Uterus (tissue), 4 donors: Measurements from ENCODE around the gene PTRH2. TPM values are rescaled to one million over a fixed set of nuclear protein-coding genes. Genes with fewer than 3 reads are reported as not detected.

Source experiments
- DNase-seq, 2 donors: peaks; one replicate each; pipeline ENCODE4 v3.0.0-alpha.2; 2019 to 2020
- H3K27ac ChIP-seq, 2 donors: fragments of 200-600 bp; sonication (generic); 1 replicate in 1 of 2; 2 replicates in 1 of 2; pipeline ENCODE4 v1.5.1; 2016 to 2018
- H3K27me3 ChIP-seq, 2 donors: fragments of 200-600 bp; sonication (generic); one replicate each; pipeline ENCODE4 v1.5.1; 2018 to 2019; ENCODE audit warnings: control low read depth in 1 of 2
- H3K36me3 ChIP-seq, 2 donors: fragments of 200-600 bp; sonication (generic); one replicate each; pipeline ENCODE4 v1.5.1; 2019; ENCODE audit warnings: control low read depth in 1 of 2
- H3K4me1 ChIP-seq, 2 donors: fragments of 200-600 bp; sonication (generic); one replicate each; pipeline ENCODE4 v1.5.1; 2018 to 2019; ENCODE audit warnings: control low read depth in 1 of 2
- H3K4me3 ChIP-seq, 2 donors: fragments of 200-600 bp; sonication (generic); 1 replicate in 1 of 2; 2 replicates in 1 of 2; pipeline ENCODE4 v1.5.1; 2018 to 2019; ENCODE audit warnings: mild to moderate bottlenecking in 1 of 2
- H3K9me3 ChIP-seq, 2 donors: fragments of 200-600 bp; sonication (generic); one replicate each; pipeline ENCODE4 v1.5.1; 2019; ENCODE audit warnings: control low read depth in 1 of 2
- CTCF ChIP-seq, 4 experiments: fragments of 200-600 bp in 2 of 4; fragments of 450-650 bp in 2 of 4; sonication (generic) in 2 of 4; IDR thresholded peaks; one replicate each; pipeline ENCODE4 v1.5.1; 2016 to 2019; ENCODE audit warnings: antibody characterized with exemption in 4 of 4, mild to moderate bottlenecking in 2 of 4, moderate library complexity in 1 of 4
- POLR2A ChIP-seq, 2 donors: fragments of 450-650 bp; IDR thresholded peaks; one replicate each; pipeline ENCODE4 v1.6.1; 2016; ENCODE audit warnings: antibody characterized with exemption in 2 of 2, mild to moderate bottlenecking in 1 of 2, moderate library complexity in 1 of 2
- intact Hi-C: fragments of 100-400 bp; cut with DNase I; formaldehyde crosslinking; loops from one replicate; pipeline ENCODE4 v1.15.1; 2023; ENCODE audit warnings: low total_unique reads
- total RNA-seq, 4 donors: library from RNA; depleted of rRNA in 3 of 4; stranded (reverse); fragments of >200 nt in 3 of 4; gene quantifications; one replicate each; pipeline versions ENCODE4 v1.1.0 to v1.2.4, GENCODE V29; 2014 to 2023
- donor health status: DM: yes; HTN: yes; CAD: no.

PTRH2 gene
- total RNA-seq, 4 donors from 2014 or later, result 13.2 to 31.8 (median 24.3) TPM

DNA sequence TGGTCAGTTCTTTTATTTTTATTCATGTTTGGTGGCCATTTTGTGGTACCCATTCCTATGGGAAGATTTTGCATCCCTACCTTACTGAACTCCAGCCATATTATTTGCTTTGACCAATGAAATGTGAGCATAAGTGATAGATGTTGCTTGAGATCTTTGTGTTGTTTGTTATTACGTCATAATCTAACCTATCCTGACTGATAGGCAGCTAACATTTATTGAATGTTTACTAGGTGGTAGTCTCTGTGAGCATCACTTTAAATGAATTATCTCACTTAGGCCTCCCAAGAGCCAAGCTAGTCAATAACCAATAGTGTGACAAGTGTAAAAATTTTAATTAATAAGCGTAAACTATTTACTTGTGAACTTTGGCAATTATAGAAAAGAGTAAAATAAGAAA lies 37.8 kb upstream of the PTRH2 start:
- Histone ChIP-seq H3K36me3 (no peaks in the 10 kb centered on the region), H3K4me3 (no peak overlapping the region), H3K27me3 (no peaks in the 10 kb centered on the region), H3K9me3 (no peaks in the 10 kb centered on the region), H3K27ac (no peak overlapping the region), H3K4me1 (no peaks in the 10 kb centered on the region)
- TF ChIP-seq CTCF (IDR thresholded peaks at IDR 0.05) (no peak), POLR2A (IDR thresholded peaks at IDR 0.05) (no peak)
- DNase-seq, result no peak
- intact Hi-C loops, result no loop called here

- H3K4me1 ChIP-seq, result no peaks in the 10 kb centered on the region
- no peak overlapping the region for H3K4me3 ChIP-seq
- intact Hi-C loops, result no loop called here
- TF ChIP-seq CTCF (IDR thresholded peaks at IDR 0.05) (no peak), POLR2A (IDR thresholded peaks at IDR 0.05) (no peak)
- no peaks in the 10 kb centered on the region for H3K9me3 ChIP-seq
- no peak overlapping the region for H3K27ac ChIP-seq
- no peak for DNase-seq
- H3K27me3 ChIP-seq, result no peaks in the 10 kb centered on the region
- no peaks in the 10 kb centered on the region for H3K36me3 ChIP-seq
These were observed 36.6 kb upstream of the PTRH2 start for GRCh38 chr17:59743842-59744241.

DNA sequence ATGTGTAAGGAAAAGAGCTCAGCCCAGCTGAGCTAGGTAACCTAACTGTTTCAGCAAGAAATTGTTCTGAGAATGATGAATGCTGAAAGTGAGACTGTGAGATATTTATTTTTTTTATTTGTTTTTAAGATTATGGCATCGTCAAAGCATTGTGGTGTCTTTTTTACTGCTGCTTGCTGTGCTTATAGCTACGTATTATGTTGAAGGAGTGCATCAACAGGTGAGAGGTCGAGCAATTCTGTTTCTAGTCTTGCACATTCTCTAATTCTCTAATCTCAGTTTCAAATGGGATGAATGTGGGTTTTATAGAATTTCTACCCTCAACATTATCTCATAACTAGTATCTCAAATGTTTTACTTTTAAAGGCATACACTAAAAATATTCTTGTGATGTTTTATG lies 30.1 kb upstream of the PTRH2 start:
- Histone ChIP-seq H3K27me3 (no peaks in the 10 kb centered on the region), H3K4me1 (no peaks in the 10 kb centered on the region), H3K27ac (no peak overlapping the region), H3K36me3 (no peaks in the 10 kb centered on the region), H3K9me3 (no peaks in the 10 kb centered on the region), H3K4me3 (no peak overlapping the region)
- DNase-seq, result no peak
- TF ChIP-seq POLR2A (IDR thresholded peaks at IDR 0.05), result no peak
- intact Hi-C loops, result no loop called here

- H3K9me3 ChIP-seq, result no peaks in the 10 kb centered on the region
- H3K27ac ChIP-seq, result no peak overlapping the region
- no peaks in the 10 kb centered on the region for H3K36me3 ChIP-seq
- intact Hi-C loops, result no loop called here
- TF ChIP-seq CTCF (IDR thresholded peaks at IDR 0.05) (no peak), POLR2A (IDR thresholded peaks at IDR 0.05) (no peak)
- no peaks in the 10 kb centered on the region for H3K4me1 ChIP-seq
- no peak for DNase-seq
- H3K4me3 ChIP-seq, result no peak overlapping the region
- no peaks in the 10 kb centered on the region for H3K27me3 ChIP-seq
These were observed 27.0 kb upstream of the PTRH2 start for GRCh38 chr17:59734226-59734625.

DNA sequence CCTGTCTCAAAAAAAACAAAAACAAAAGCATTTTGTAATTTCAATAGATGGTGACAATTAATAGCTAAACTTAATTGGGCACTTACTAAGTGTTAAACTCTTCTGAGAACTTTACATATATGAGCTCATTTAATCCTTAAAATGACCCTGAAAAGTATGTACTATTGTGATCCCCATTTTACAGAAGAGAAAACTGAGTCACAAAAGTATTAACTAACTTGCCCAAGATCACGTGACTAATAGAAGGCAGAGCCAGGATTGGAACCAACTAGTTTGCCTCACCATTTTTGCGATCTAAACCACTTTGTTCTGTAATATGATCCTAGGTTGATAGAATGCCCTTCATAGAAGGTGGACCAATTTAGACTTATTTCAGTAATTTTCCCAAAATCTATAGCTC lies 26.5 kb upstream of the PTRH2 start:
- no peak for DNase-seq
- H3K4me3 ChIP-seq, result no peak overlapping the region
- H3K9me3 ChIP-seq, result no peaks in the 10 kb centered on the region
- H3K36me3 ChIP-seq, result no peaks in the 10 kb centered on the region
- TF ChIP-seq POLR2A (IDR thresholded peaks at IDR 0.05), result no peak
- no peak for TF ChIP-seq CTCF (IDR thresholded peaks at IDR 0.05)
- H3K4me1 ChIP-seq, result no peaks in the 10 kb centered on the region
- no peak overlapping the region for H3K27ac ChIP-seq
- H3K27me3 ChIP-seq, result no peaks in the 10 kb centered on the region
- intact Hi-C loops, result no loop called here

GRCh38 chr17:59730268-59730834 lies 23.1 kb upstream of the PTRH2 start:
- no peak for DNase-seq
- peaks cover 0 to 4% of the 10 kb centered on the region in 2 donors for H3K4me1 ChIP-seq
- TF ChIP-seq CTCF (IDR thresholded peaks at IDR 0.05) (no peak), POLR2A (IDR thresholded peaks at IDR 0.05) (no peak)
- no peaks in the 10 kb centered on the region for H3K9me3 ChIP-seq
- intact Hi-C loops, result no loop called here
- H3K4me3 ChIP-seq, result no peak overlapping the region
- no peaks in the 10 kb centered on the region for H3K27me3 ChIP-seq
- no peaks in the 10 kb centered on the region for H3K36me3 ChIP-seq
- no peak overlapping the region for H3K27ac ChIP-seq
